RWPE2 (cell line): ENCODE measurements around the gene CCDC85B.

Source experiments
- ATAC-seq: fragments of 200-7000 bp; cut with Tn5 transposase; 3 replicates; pipeline ENCODE4 v1.9.1; 2021; ENCODE audit warnings: low read depth
- DNase-seq: peaks from one replicate; pipeline ENCODE4 v3.0.0-alpha.2; 2020; ENCODE audit warnings: low spot score
- H3K27ac ChIP-seq: fragments of 450-650 bp; 2 replicates; pipeline ENCODE4 v1.5.1; 2017; ENCODE audit warnings: mild to moderate bottlenecking; ENCODE audit not compliant: poor library complexity, severe bottlenecking
- H3K27me3 ChIP-seq: fragments of 250-450 bp; sonication (Bioruptor Pico); 2 replicates; pipeline ENCODE4 v1.5.1; 2021; ENCODE audit warnings: mild to moderate bottlenecking, moderate library complexity; ENCODE audit not compliant: insufficient read depth, poor library complexity, severe bottlenecking
- H3K36me3 ChIP-seq: fragments of 250-450 bp; sonication (Bioruptor Pico); 2 replicates; pipeline ENCODE4 v1.5.1; 2020; ENCODE audit warnings: low read depth, mild to moderate bottlenecking, moderate library complexity
- H3K4me1 ChIP-seq: fragments of 250-450 bp; sonication (Bioruptor Pico); 2 replicates; pipeline ENCODE4 v1.5.1; 2021; ENCODE audit warnings: mild to moderate bottlenecking, moderate library complexity; ENCODE audit not compliant: insufficient read depth, poor library complexity, severe bottlenecking
- H3K4me3 ChIP-seq: fragments of 250-450 bp; sonication (Bioruptor Pico); 2 replicates; pipeline ENCODE4 v1.5.1; 2021; ENCODE audit warnings: mild to moderate bottlenecking, moderate library complexity; ENCODE audit not compliant: severe bottlenecking
- H3K9me3 ChIP-seq: fragments of 250-450 bp; sonication (Bioruptor Pico); 2 replicates; pipeline ENCODE4 v1.5.1; 2021; ENCODE audit warnings: mild to moderate bottlenecking, moderate library complexity; ENCODE audit not compliant: severe bottlenecking
- CTCF ChIP-seq: fragments of 450-650 bp; IDR thresholded peaks from one replicate; pipeline ENCODE4 v1.5.1; 2017; ENCODE audit warnings: mild to moderate bottlenecking, moderate library complexity; ENCODE audit not compliant: poor library complexity, severe bottlenecking

CCDC85B gene

GRCh38 chr11:65886826-65887722, 3.4 kb upstream of the CCDC85B start:
- no peaks in the 10 kb centered on the region for H3K27me3 ChIP-seq
- DNase-seq (no peak), ATAC-seq (no peak)
- peak overlapping the region; percentile 96 for H3K27ac ChIP-seq
- H3K4me3 ChIP-seq, result peak overlapping the region; percentile 45
- no peaks in the 10 kb centered on the region for H3K9me3 ChIP-seq
- no peak for TF ChIP-seq CTCF
- peaks cover 10% of the 10 kb centered on the region for H3K4me1 ChIP-seq
- H3K36me3 ChIP-seq, result peaks cover 42% of the 10 kb centered on the region

GRCh38 chr11:65887723-65888162, 2.7 kb upstream of the CCDC85B start:
- H3K27me3 ChIP-seq, result no peaks in the 10 kb centered on the region
- ATAC-seq (no peak), DNase-seq (no peak)
- H3K4me1 ChIP-seq, result peaks cover 10% of the 10 kb centered on the region
- peak overlapping the region; percentile 45 for H3K4me3 ChIP-seq
- H3K27ac ChIP-seq, result peak overlapping the region; percentile 96
- peaks cover 44% of the 10 kb centered on the region for H3K36me3 ChIP-seq
- TF ChIP-seq CTCF, result no peak
- H3K9me3 ChIP-seq, result no peaks in the 10 kb centered on the region

- TF ChIP-seq CTCF, result peak; percentile 93
- Histone ChIP-seq H3K27ac (peak within 1 kb of the TSS; percentile 96), H3K4me3 (peak within 1 kb of the TSS; percentile 45), H3K27me3 (no peaks in the 10 kb centered on the region), H3K36me3 (peaks cover 44% of the 10 kb centered on the region), H3K4me1 (peaks cover 10% of the 10 kb centered on the region), H3K9me3 (no peaks in the 10 kb centered on the region)
- peak; percentile 98 for DNase-seq
- ATAC-seq, result peak; percentile 57
These were observed 2.2 kb upstream of the CCDC85B start, which contains the start of gene FIBP for GRCh38 chr11:65888163-65888814. Gene FIBP (minus strand): TSS chr11:65888471. CDS start chr11:65888418, 53 bp downstream.

GRCh38 chr11:65891219-65892136, 1.0 kb downstream of the CCDC85B start:
- Histone ChIP-seq H3K27me3 (no peaks in the 10 kb centered on the region), H3K9me3 (no peaks in the 10 kb centered on the region), H3K4me3 (peak overlapping the region; percentile 45), H3K36me3 (peaks cover 47% of the 10 kb centered on the region), H3K27ac (peak overlapping the region; percentile 96), H3K4me1 (peaks cover 11% of the 10 kb centered on the region)
- TF ChIP-seq CTCF, result peak; percentile 35
- ATAC-seq (peak; percentile 2), DNase-seq (no peak)
